Esophagus squamous epithelium (tissue), 5 donors: ENCODE data around the gene ZNRF3. TPM values are rescaled to one million over a fixed set of nuclear protein-coding genes. Genes with fewer than 3 reads are reported as not detected.
"Not testable (repeated sequence)": the region's sequence is repeated elsewhere in the genome, so short reads cannot be mapped to it uniquely, and the experiment has no call there.

ENCODE experiments used
- DNase-seq: peaks from one replicate; lab custom pipeline; 2025; lab: John Stamatoyannopoulos, UW
- H3K27ac ChIP-seq, 4 donors: fragments of 200-600 bp; sonication (generic); one replicate each; pipeline ENCODE4 v1.5.1; 2016 to 2019; ENCODE audit warnings: mild to moderate bottlenecking in 1 of 4
- H3K27me3 ChIP-seq, 4 donors: fragments of 200-600 bp; sonication (generic); 1 replicate in 3 of 4; 2 replicates in 1 of 4; pipeline versions ENCODE4 v1.5.1 to v1.6.0; 2017 to 2021; ENCODE audit warnings: antibody characterized with exemption in 1 of 4
- H3K36me3 ChIP-seq, 3 donors: fragments of 200-600 bp; sonication (generic); one replicate each; pipeline ENCODE4 v1.5.1; 2016 to 2019
- H3K4me1 ChIP-seq, 3 donors: fragments of 200-600 bp; sonication (generic); one replicate each; pipeline ENCODE4 v1.5.1; 2017 to 2019
- H3K4me3 ChIP-seq, 4 donors: fragments of 200-600 bp; sonication (generic); 1 replicate in 3 of 4; 2 replicates in 1 of 4; pipeline ENCODE4 v1.5.1; 2016 to 2019; ENCODE audit warnings: mild to moderate bottlenecking in 2 of 4, moderate library complexity in 1 of 4
- H3K9me3 ChIP-seq, 3 donors: fragments of 200-600 bp; sonication (generic); one replicate each; pipeline ENCODE4 v1.5.1; 2016 to 2019
- CTCF ChIP-seq, 6 experiments: fragments of 450-650 bp in 4 of 6; fragments of 200-600 bp in 2 of 6; sonication (generic) in 2 of 6; IDR thresholded peaks; one replicate each; pipeline ENCODE4 v1.5.1; 2016 to 2019; ENCODE audit warnings: antibody characterized with exemption in 6 of 6, mild to moderate bottlenecking in 4 of 6, moderate library complexity in 4 of 6
- POLR2A ChIP-seq, 4 donors: fragments of 450-650 bp; IDR thresholded peaks; one replicate each; pipeline ENCODE4 v1.6.1; 2017; ENCODE audit warnings: antibody characterized with exemption in 4 of 4, mild to moderate bottlenecking in 4 of 4, moderate library complexity in 3 of 4
- WGBS, 2 donors: methylation state at CpG; one replicate each; pipeline ENCODE4 v1.1.5; 2018; 5-methylcytosine and 5-hydroxymethylcytosine counted together
- intact Hi-C: fragments of 100-400 bp; cut with DNase I; formaldehyde crosslinking; loops from one replicate; pipeline ENCODE4 v1.15.0; 2022
- total RNA-seq, 4 donors: library from RNA; depleted of rRNA; stranded (reverse); fragments of >200 nt; gene quantifications; one replicate each; pipeline ENCODE4 v1.1.0, GENCODE V29; 2016
- donor health status: DM: yes; HTN: yes; CAD: no.

Gene ZNRF3
- total RNA-seq, 4 donors from 2014 or later, result 6.6 to 10.9 (median 7.2) TPM

- Histone ChIP-seq H3K9me3 (no peaks in the 10 kb centered on the region), H3K27me3 (no peaks in the 10 kb centered on the region), H3K4me3 (no peak overlapping the region), H3K4me1 (peaks cover 11 to 30% (median 15%) of the 10 kb centered on the region in 3 donors), H3K27ac (no peak overlapping the region), H3K36me3 (peaks cover 0 to under 1% (median 0%) of the 10 kb centered on the region in 3 donors)
- intact Hi-C loops, result no loop called here
- WGBS, 2 donors, result 50 to 69% methylated on average over 4 of the region's 4 CpGs
- TF ChIP-seq POLR2A (IDR thresholded peaks at IDR 0.05), result no peak
- TF ChIP-seq CTCF (IDR thresholded peaks at IDR 0.05), result no peak
- no peak for DNase-seq
Measured at GRCh38 chr22:29037340-29037932, 154.1 kb downstream of the ZNRF3 start.

GRCh38 chr22:29039148-29039547 lies 155.8 kb downstream of the ZNRF3 start:
- Histone ChIP-seq H3K4me1 (peaks cover 11 to 38% (median 18%) of the 10 kb centered on the region in 3 donors), H3K27me3 (no peaks in the 10 kb centered on the region), H3K27ac (no peak overlapping the region), H3K9me3 (no peaks in the 10 kb centered on the region), H3K36me3 (peaks cover 0 to 4% (median 0%) of the 10 kb centered on the region in 3 donors), H3K4me3 (no peak overlapping the region)
- 59 to 73% methylated on average over 5 to 9 of the region's 9 CpGs for WGBS, 2 donors
- intact Hi-C loops, result no loop called here
- TF ChIP-seq CTCF (IDR thresholded peaks at IDR 0.05) (no peak), POLR2A (IDR thresholded peaks at IDR 0.05) (no peak)
- DNase-seq, result no peak

GRCh38 chr22:29039684-29040083 lies 156.3 kb downstream of the ZNRF3 start:
- not testable (repeated sequence) for H3K27ac ChIP-seq, DNase-seq, H3K36me3 ChIP-seq, H3K4me3 ChIP-seq, H3K27me3 ChIP-seq, H3K9me3 ChIP-seq
- peaks cover 11 to 43% (median 23%) of the 10 kb centered on the region in 3 donors for H3K4me1 ChIP-seq
- 90% methylated on average over 3 to 4 of the region's 4 CpGs for WGBS, 2 donors
- intact Hi-C loops, result loop anchor here (5.0 kb wide), 1 partner anchor 182 kb away; no protein-coding TSS in a partner anchor

- intact Hi-C loops, result loop anchor here (5.0 kb wide), 1 partner anchor 183 kb away; no protein-coding TSS in a partner anchor
- DNase-seq, result no peak
- no peaks in the 10 kb centered on the region for H3K9me3 ChIP-seq
- WGBS, 2 donors, result 26 to 34% methylated on average over 8 to 9 of the region's 9 CpGs
- peak overlapping the region in 1 of 4 donors; percentile 9 for H3K4me3 ChIP-seq
- peaks cover 0 to 14% (median 0%) of the 10 kb centered on the region in 3 donors for H3K36me3 ChIP-seq
- no peaks in the 10 kb centered on the region for H3K27me3 ChIP-seq
- TF ChIP-seq CTCF (IDR thresholded peaks at IDR 0.05), result peak; percentile 87 to 97 (median 96)
- no peak for TF ChIP-seq POLR2A (IDR thresholded peaks at IDR 0.05)
- peaks cover 11 to 49% (median 26%) of the 10 kb centered on the region in 3 donors for H3K4me1 ChIP-seq
- peak overlapping the region in 3 of 4 donors; percentile 2 to 37 (median 9) for H3K27ac ChIP-seq
Measured at GRCh38 chr22:29040385-29041275, 157.3 kb downstream of the ZNRF3 start.

- no peak for DNase-seq
- Histone ChIP-seq H3K4me1 (peaks cover 11 to 49% (median 26%) of the 10 kb centered on the region in 3 donors), H3K9me3 (no peaks in the 10 kb centered on the region), H3K27me3 (no peaks in the 10 kb centered on the region), H3K4me3 (no peak overlapping the region), H3K27ac (peak overlapping the region in 2 of 4 donors; percentile 2 to 37), H3K36me3 (peaks cover 0 to 22% (median 0%) of the 10 kb centered on the region in 3 donors)
- TF ChIP-seq POLR2A (IDR thresholded peaks at IDR 0.05) (no peak), CTCF (IDR thresholded peaks at IDR 0.05) (no peak)
- 4 to 23% methylated on average over 2 of the region's 2 CpGs for WGBS, 2 donors
- intact Hi-C loops, result loop anchor here (5.0 kb wide), 1 partner anchor 184 kb away; no protein-coding TSS in a partner anchor
Measured at GRCh38 chr22:29041408-29041807, 158.0 kb downstream of the ZNRF3 start.
